K562 (cell line): ENCODE measurements around the gene ZNF501. TPM values are rescaled to one million over a fixed set of nuclear protein-coding genes. Genes with fewer than 3 reads are reported as not detected.

Source experiments
- ARID1B ChIP-seq: fragments of 450-650 bp; IDR thresholded peaks from 2 replicates; pipeline ENCODE4 v1.6.1; 2016; ENCODE audit warnings: antibody characterized with exemption, mild to moderate bottlenecking, inconsistent platforms
- CHD7 ChIP-seq: fragments of 200-600 bp; sonication (generic); IDR thresholded peaks from one replicate; pipeline ENCODE4 v1.6.1; 2012; ENCODE audit warnings: mild to moderate bottlenecking, low read depth, low read length, inconsistent platforms
- E2F6 ChIP-seq, 2 experiments: IDR thresholded peaks; 2 replicates each; pipeline ENCODE4 v1.6.1; 2011; ENCODE audit warnings: borderline replicate concordance in 1 of 2, control low read depth in 1 of 2, low read depth in 1 of 2, low read length in 1 of 2, mild to moderate bottlenecking in 1 of 2, mixed read lengths in 1 of 2, moderate library complexity in 1 of 2; ENCODE audit not compliant: insufficient read depth in 1 of 2, insufficient read length in 1 of 2, poor library complexity in 1 of 2, severe bottlenecking in 1 of 2; ENCODE audit errors: extremely low read depth in 1 of 2
- ELF1 ChIP-seq: fragments of 200-800 bp; sonication (Bioruptor generic); IDR thresholded peaks from 2 replicates; pipeline ENCODE4 v1.6.1; 2016; ENCODE audit warnings: missing genetic modification characterization, missing compliant biosample characterization
- HCFC1 ChIP-seq: IDR thresholded peaks from 2 replicates; pipeline ENCODE4 v1.6.1; 2012; ENCODE audit warnings: low read depth, low read length, improper control_type of control experiment
- HNRNPLL ChIP-seq: fragments of 200-400 bp; formaldehyde crosslinking; IDR thresholded peaks from 2 replicates; pipeline ENCODE4 v1.6.1; 2017; ENCODE audit warnings: low read length, low read depth, mild to moderate bottlenecking; ENCODE audit not compliant: poor library complexity, severe bottlenecking
- NR4A1 ChIP-seq, 2 experiments: fragments of 250-450 bp in 1 of 2; fragments of 450-650 bp in 1 of 2; sonication (Bioruptor Pico) in 1 of 2; IDR thresholded peaks; 2 replicates each; pipeline versions ENCODE4 v1.4.0 to v1.6.1; 2016 to 2020; ENCODE audit warnings: mild to moderate bottlenecking in 2 of 2, missing compliant biosample characterization in 1 of 2, missing genetic modification characterization in 1 of 2, moderate library complexity in 1 of 2
- TFAM ChIP-seq: fragments of 250-450 bp; sonication (Bioruptor Pico); conservative IDR thresholded peaks from 2 replicates; pipeline ENCODE4 v1.5.0; 2021; ENCODE audit warnings: mild to moderate bottlenecking, moderate library complexity
- ZBTB5 ChIP-seq: fragments of 450-650 bp; IDR thresholded peaks from 2 replicates; pipeline ENCODE4 v1.6.1; 2017; ENCODE audit warnings: antibody characterized with exemption
- ZFX ChIP-seq: sonication (generic); formaldehyde crosslinking; IDR thresholded peaks from 2 replicates; pipeline ENCODE4 v1.8.0; 2022; ENCODE audit warnings: mild to moderate bottlenecking, missing genetic modification reagents, moderate library complexity
- ZNF212 ChIP-seq: fragments of 450-650 bp; formaldehyde crosslinking; IDR thresholded peaks from 2 replicates; pipeline ENCODE4 v1.4.0; 2020; ENCODE audit warnings: mild to moderate bottlenecking
- ZNF696 ChIP-seq: fragments of 250-450 bp; sonication (Bioruptor Pico); conservative IDR thresholded peaks from 2 replicates; pipeline ENCODE4 v1.4.0; 2020; ENCODE audit warnings: mild to moderate bottlenecking, moderate library complexity
- polyA plus RNA-seq, 8 experiments: library from polyadenylated mRNA; depleted of rRNA in 4 of 8; stranded (reverse) in 5 of 8; unstranded in 3 of 8; fragments of >200 nt; fragmentation: Nextera tagmentation in 2 of 8; fragmentation: Illumina TruSeq in 1 of 8; extraction: Ambion mirVana in 2 of 8; extraction: Trizol in 1 of 8; gene quantifications; 2 replicates each; pipeline versions ENCODE4 v1.2.1 to v1.2.3, GENCODE V29; 2011 to 2014; ENCODE audit warnings: inconsistent platforms in 1 of 8, missing spikeins in 1 of 8
- total RNA-seq, 7 experiments: library from RNA; depleted of rRNA in 6 of 7; stranded (reverse); fragments of >200 nt in 6 of 7; fragmentation: Illumina TruSeq in 2 of 7; extraction: Trizol in 2 of 7; gene quantifications; 2 replicates each; pipeline versions ENCODE4 v1.2.1 to v1.2.3, GENCODE V29; 2011 to 2021; ENCODE audit warnings: low replicate concordance in 1 of 7

Gene ZNF501
- total and polyA plus RNA-seq, 9 of the 15 experiments (the other 6 are each of a cell fraction or from before 2014, with no cell fraction given) = 1.2 to 6.5 (median 3.7) TPM

- TF ChIP-seq CHD7 = no peak
- TF ChIP-seq HCFC1 = peak; percentile 46
- peak in 1 of 2 experiments; percentile 79 for TF ChIP-seq E2F6 (IDR thresholded peaks at IDR 0.05; ENCODE audit: borderline replicate concordance in 1 of 2, extremely low read depth in 1 of 2, insufficient read depth in 1 of 2, insufficient read length in 1 of 2, low read depth in 1 of 2, low read length in 1 of 2, poor library complexity in 1 of 2, severe bottlenecking in 1 of 2)
- TF ChIP-seq ELF1 (tag) = peak; percentile 73
- TF ChIP-seq TFAM (CRISPR knock-in tag) = no peak
- no peak for TF ChIP-seq ZBTB5
- TF ChIP-seq NR4A1 (CRISPR knock-in tag; IDR thresholded peaks at IDR 0.05) = no peak
- TF ChIP-seq NR4A1 (tag; IDR thresholded peaks at IDR 0.05) = no peak
- no peak for TF ChIP-seq ARID1B
- TF ChIP-seq HNRNPLL = peak; percentile 26
- TF ChIP-seq ZNF212 = no peak
- no peak for TF ChIP-seq ZFX
- no peak for TF ChIP-seq ZNF696 (CRISPR knock-in tag)
Observed at GRCh38 chr3:44685128-44685800, 44.2 kb upstream of the ZNF501 start (continued).
